ENCODE results near the gene TPRG1L.

Gene TPRG1L

DNA sequence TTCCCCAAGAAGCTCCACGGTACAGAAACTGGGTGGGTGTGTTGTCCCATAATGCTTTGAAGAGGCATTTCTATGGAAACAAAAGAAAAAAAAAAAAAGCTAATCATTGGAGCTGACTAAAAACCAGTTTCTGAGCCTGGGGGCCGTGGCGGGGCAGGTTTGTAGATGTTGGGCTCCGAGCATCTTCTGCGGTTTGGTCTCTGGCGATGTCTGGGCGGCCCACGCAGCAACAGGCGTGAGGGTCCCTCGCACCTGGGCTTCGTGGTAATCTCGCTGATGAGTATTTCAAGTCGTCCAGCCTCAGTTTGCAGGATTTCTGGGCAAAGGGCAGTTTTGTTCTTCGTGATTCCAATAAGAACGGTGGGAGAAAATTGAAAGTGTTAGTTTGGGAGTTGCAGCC lies 34.3 kb downstream of the TPRG1L start:
- DNase-seq, result no peak
- H3K27me3 Mint-ChIP-seq, result peaks cover 67% of the 10 kb centered on the region
- H3K4me3 Mint-ChIP-seq, result no peak overlapping the region
- no peak overlapping the region for H3K27ac Mint-ChIP-seq
- no peaks in the 10 kb centered on the region for H3K4me1 Mint-ChIP-seq
- H3K9me3 Mint-ChIP-seq, result no peaks in the 10 kb centered on the region
- CTCF ChIA-PET, result no interaction called here
- H3K36me3 Mint-ChIP-seq, result no peaks in the 10 kb centered on the region

DNA sequence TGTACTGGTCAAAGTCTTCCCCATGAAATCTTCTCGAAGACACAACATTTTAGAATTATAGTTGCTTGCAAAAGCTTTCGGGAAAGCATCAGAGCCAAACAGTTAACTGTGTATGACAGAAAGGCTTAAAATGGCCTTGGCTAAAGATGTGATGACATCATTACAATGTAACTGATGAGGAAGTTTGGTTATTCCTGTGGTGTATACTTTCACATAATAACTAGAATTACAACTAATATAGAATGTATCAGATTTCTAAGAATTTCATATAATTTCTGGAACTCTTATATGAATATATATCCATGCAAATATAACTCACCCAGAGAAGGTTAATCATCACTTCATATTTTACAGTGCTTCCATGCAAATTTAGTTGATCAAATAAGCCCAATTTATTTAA lies 35.9 kb downstream of the TPRG1L start:
- no peak for DNase-seq
- peaks cover 52% of the 10 kb centered on the region for H3K27me3 Mint-ChIP-seq
- H3K9me3 Mint-ChIP-seq, result no peaks in the 10 kb centered on the region
- H3K4me1 Mint-ChIP-seq, result no peaks in the 10 kb centered on the region
- H3K4me3 Mint-ChIP-seq, result no peak overlapping the region
- CTCF ChIA-PET, result no interaction called here
- no peak overlapping the region for H3K27ac Mint-ChIP-seq
- H3K36me3 Mint-ChIP-seq, result no peaks in the 10 kb centered on the region

DNA sequence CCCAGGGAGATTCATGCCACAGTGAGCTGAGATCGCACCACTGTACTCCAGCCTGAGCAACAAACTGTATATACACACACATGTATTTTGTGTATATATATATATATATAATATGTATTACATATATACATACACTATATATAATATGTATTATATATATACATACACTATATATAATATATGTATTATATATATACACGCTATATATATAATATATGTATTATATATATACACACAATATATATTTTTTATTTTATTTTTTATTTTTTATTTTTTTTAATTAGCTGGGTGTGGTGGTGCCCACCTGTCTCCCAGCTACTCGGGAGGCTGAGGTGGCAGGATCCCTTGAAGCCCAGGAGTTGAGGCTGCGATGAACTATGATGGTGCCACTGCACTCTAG lies 36.8 kb downstream of the TPRG1L start:
- Mint-ChIP-seq H3K36me3 (no peaks in the 10 kb centered on the region), H3K9me3 (no peaks in the 10 kb centered on the region), H3K27me3 (peaks cover 46% of the 10 kb centered on the region), H3K4me1 (no peaks in the 10 kb centered on the region), H3K27ac (no peak overlapping the region), H3K4me3 (no peak overlapping the region)
- CTCF ChIA-PET, result no interaction called here
- no peak for DNase-seq

DNA sequence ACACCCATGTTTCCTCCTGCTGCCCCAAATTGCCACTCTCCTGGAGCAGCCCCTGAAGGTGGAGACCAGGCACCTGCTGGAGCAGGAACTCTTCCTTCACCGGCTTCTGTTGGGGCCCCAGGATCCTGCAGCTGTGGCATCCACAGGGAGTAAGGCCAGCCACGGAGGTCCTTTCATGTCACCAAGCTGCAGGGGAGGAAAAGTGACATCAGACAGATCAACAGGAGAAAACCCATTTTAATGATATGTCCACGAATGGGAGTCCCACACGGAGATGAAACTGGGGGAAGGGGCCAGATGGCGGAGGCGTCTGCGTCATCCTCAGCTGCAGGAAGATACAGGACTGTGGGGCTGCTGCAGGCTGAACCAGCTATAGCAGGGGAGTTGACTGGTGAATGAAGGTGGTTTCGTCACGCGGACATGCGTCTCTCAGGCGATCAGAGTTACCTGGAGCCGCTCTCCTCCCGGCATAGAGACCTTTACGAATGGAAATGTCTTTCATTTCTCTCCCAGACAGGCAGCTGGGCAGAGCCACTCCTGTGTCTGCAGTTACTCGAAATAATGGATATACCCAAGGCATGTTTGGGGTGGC lies 37.4 kb downstream of the TPRG1L start:
- Mint-ChIP-seq H3K4me1 (no peaks in the 10 kb centered on the region), H3K36me3 (no peaks in the 10 kb centered on the region), H3K9me3 (no peaks in the 10 kb centered on the region), H3K27me3 (peaks cover 48% of the 10 kb centered on the region), H3K27ac (no peak overlapping the region), H3K4me3 (no peak overlapping the region)
- CTCF ChIA-PET, result no interaction called here
- DNase-seq, result no peak

DNA sequence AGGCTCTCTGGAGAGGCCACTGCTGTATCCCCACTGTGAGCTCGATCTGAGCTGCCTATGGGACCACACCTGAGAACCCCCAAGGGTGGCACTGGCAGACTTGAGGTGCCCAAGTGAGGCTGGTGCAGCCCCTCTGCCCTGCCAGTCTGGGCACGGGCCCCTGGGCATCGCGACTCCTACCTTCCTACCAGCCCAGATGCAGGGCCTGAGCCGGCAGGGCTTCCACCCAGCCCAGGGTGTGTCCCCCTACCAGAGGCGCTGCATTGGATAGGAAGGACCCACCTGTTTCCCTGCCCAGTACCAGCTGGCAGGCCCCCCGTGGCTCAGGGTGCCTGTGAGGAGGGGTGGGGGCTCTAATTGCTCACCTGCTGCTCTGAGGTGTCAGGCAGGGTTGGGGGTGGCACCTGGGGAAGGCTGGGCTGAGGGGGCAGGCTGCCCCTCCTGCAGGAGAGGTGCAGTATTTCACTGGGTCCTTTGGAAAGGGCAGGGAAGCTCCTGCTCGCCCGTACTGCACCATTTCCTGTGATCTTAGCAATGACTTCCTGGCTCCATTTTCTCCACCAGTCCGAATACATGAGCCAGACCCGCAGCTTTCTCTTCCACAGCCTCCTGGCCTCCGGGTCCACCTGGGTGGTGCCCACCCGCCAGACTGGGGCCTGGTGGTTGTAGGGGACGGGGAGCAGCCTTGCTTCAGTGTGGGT lies 39.3 kb downstream of the TPRG1L start:
- DNase-seq, result no peak
- Mint-ChIP-seq H3K27me3 (peaks cover 46% of the 10 kb centered on the region), H3K27ac (no peak overlapping the region), H3K4me3 (no peak overlapping the region), H3K9me3 (no peaks in the 10 kb centered on the region), H3K36me3 (no peaks in the 10 kb centered on the region), H3K4me1 (no peaks in the 10 kb centered on the region)
- CTCF ChIA-PET, result no interaction called here

DNA sequence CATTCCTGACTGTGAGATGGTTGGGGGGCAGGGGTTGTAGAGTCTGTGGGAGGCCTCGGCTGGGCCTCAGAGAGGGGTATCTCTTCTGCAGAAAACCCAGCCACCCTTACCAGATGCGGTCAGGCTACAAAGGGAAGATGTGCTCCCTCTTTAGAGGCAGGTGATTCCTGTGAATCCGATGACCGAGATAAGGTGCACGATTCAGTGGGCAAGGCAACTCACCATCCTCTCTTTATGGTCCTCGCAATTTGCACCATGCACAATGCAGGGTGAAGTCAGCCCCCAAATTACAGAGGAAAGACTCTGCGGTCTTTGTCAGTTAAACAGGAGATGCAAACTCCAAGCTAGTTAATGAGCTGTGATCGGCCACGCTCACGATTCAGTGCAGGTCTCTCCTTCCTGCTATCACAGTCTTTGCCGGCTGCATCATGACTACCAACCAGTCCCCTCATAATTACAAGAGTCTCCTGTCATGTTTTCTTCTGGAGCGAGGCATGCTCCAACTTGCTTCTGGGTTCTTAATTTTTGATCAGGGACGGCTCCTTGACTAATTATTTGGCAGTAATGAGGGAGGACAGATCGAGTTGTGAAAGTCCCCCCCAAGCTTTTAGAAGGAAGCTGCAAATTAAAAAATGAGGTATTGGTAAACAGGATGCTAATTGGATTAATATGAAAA lies 40.0 kb downstream of the TPRG1L start:
- Mint-ChIP-seq H3K4me3 (no peak overlapping the region), H3K4me1 (no peaks in the 10 kb centered on the region), H3K27ac (no peak overlapping the region), H3K27me3 (peaks cover 44% of the 10 kb centered on the region), H3K9me3 (no peaks in the 10 kb centered on the region), H3K36me3 (no peaks in the 10 kb centered on the region)
- DNase-seq, result no peak
- CTCF ChIA-PET, result no interaction called here

DNA sequence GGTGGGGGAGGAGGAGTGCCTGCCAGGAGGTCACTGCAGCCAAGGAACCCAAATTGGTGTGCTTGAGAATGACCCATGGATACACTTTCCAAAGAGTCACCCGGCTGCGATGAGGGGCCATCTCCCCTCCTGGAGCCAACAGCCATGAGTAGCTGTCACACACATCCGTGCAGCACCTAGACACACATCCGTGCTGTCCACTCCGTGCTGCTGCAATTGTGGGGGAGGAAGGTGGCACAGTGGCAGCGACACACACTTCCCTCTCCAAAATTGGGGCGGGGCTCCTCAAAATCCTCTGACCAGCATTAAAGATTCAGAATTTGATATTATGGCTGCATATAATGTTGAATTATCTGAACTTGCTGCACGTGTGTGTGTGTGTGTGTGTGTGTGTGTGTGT lies 43.3 kb downstream of the TPRG1L start:
- DNase-seq, result no peak
- H3K27me3 Mint-ChIP-seq, result peaks cover 27% of the 10 kb centered on the region
- CTCF ChIA-PET, result no interaction called here
- no peaks in the 10 kb centered on the region for H3K36me3 Mint-ChIP-seq
- H3K9me3 Mint-ChIP-seq, result no peaks in the 10 kb centered on the region
- no peaks in the 10 kb centered on the region for H3K4me1 Mint-ChIP-seq
- H3K27ac Mint-ChIP-seq, result no peak overlapping the region
- H3K4me3 Mint-ChIP-seq, result no peak overlapping the region

DNA sequence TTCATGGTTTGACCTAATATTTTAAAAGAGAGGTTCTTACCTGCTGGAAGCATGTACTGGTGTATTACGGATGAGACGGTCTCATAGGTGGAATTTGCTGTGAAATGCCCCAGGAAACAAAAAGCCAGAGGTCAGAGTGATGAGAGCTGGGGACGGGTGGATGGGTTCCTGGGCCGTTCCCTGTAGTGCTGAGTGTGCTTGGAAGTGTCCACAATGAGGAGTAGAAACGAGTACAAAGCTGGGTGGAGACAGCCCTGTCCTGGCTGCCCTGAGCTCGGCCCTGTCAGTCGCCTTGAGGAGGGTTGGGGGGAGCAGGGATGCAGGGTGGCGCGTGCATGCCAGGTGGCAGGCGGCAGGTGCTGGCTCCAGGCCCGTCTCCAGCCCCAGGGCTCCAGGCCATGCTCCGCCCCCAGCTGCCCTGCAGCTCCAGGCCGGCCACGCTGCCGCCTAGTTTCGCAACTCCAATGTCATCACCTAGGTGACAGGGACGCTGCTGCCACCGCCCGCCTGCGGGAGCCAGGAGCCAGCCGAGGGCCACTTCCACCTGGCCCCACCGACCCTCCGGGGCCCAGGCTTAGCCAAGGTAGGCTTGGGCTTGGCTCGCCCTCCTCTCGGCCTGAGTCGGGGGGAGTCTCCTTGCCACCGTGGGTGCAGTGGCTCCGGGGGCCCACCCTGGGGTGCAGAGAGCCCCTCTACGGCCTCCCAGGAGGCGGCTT lies 43.9 kb downstream of the TPRG1L start:
- DNase-seq, result no peak

DNA sequence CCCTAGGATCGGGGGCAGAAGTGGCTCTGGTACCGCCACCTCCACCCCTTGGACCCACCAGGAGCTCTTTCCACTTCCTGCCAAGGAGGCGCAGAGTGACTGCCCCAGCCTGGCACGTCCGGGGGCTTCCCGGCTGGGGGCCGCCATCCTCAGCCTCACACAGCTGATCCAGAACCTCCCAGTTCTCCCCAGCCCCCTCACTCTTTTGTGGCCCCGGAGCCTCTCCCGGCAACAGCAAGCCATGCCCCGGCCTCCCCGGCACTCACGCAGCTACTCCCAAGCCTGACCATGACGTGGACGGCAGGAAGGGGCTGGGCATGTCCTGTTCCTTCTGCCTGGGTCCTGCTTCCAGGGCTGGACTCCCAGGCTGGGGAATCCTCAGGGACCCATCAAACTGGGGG lies 44.6 kb downstream of the TPRG1L start:
- Mint-ChIP-seq H3K9me3 (no peaks in the 10 kb centered on the region), H3K36me3 (no peaks in the 10 kb centered on the region), H3K27me3 (peaks cover 23% of the 10 kb centered on the region), H3K4me1 (no peaks in the 10 kb centered on the region), H3K4me3 (no peak overlapping the region), H3K27ac (no peak overlapping the region)
- CTCF ChIA-PET, result no interaction called here
- DNase-seq, result no peak

More for the DNA sequence above, 43.9 kb downstream of the TPRG1L start:
- Mint-ChIP-seq H3K36me3 (no peaks in the 10 kb centered on the region), H3K4me1 (no peaks in the 10 kb centered on the region), H3K9me3 (no peaks in the 10 kb centered on the region), H3K27me3 (peaks cover 23% of the 10 kb centered on the region), H3K4me3 (no peak overlapping the region), H3K27ac (no peak overlapping the region)
- CTCF ChIA-PET, result no interaction called here

DNA sequence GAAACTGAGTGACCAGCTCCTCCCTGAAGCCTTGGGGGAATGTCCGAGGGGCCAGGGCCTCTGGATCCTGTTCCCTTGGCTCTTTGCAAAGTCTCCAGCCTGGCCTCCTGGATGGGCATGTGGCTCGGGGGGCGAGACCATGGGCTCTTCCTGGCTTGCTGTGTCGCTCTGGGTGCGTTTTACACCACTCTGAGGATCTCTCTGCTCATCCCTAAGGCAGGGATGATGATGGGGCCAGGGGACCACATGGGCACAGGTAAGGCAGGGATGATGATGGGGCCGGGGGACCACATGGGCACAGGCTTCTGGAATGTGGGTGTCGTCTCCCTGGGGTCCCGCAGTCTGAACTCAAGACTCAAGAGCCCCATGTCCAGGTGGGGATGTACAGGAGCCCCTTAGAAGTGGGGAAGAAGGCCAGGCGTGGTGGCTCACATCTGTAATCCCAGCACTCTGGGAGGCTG lies 45.2 kb downstream of the TPRG1L start:
- H3K9me3 Mint-ChIP-seq, result no peaks in the 10 kb centered on the region
- CTCF ChIA-PET, result no interaction called here

DNA sequence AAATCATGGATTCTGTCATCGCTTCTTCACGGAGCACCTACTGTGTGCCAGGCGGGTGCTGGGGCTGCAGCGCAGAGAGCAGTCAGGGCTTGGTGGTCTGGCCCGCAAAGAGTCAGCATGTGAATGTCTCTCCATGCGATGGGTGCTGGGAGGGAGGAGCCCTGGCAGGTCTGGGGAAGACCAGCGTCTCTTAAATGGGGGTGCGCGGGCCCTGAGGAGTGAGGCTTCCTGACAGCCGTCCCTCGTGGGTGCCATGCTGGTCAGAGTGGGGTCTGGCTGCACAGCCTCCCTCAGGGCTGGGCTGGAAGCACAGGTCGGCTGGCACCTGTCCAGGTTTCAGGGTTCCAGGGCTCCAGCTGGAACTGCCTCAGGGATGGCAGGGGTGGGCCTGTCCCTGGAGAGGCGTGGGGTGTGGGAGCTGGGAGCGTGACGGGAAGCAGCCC lies 46.0 kb downstream of the TPRG1L start:
- CTCF ChIA-PET, result no interaction called here
- Mint-ChIP-seq H3K27me3 (peaks cover 28% of the 10 kb centered on the region), H3K4me1 (no peaks in the 10 kb centered on the region), H3K36me3 (no peaks in the 10 kb centered on the region), H3K27ac (no peak overlapping the region), H3K4me3 (no peak overlapping the region), H3K9me3 (no peaks in the 10 kb centered on the region)
- no peak for DNase-seq

More for the DNA sequence above, 45.2 kb downstream of the TPRG1L start:
- Mint-ChIP-seq H3K4me3 (no peak overlapping the region), H3K4me1 (no peaks in the 10 kb centered on the region), H3K27ac (no peak overlapping the region), H3K36me3 (no peaks in the 10 kb centered on the region), H3K27me3 (peaks cover 23% of the 10 kb centered on the region)
- DNase-seq, result no peak

DNA sequence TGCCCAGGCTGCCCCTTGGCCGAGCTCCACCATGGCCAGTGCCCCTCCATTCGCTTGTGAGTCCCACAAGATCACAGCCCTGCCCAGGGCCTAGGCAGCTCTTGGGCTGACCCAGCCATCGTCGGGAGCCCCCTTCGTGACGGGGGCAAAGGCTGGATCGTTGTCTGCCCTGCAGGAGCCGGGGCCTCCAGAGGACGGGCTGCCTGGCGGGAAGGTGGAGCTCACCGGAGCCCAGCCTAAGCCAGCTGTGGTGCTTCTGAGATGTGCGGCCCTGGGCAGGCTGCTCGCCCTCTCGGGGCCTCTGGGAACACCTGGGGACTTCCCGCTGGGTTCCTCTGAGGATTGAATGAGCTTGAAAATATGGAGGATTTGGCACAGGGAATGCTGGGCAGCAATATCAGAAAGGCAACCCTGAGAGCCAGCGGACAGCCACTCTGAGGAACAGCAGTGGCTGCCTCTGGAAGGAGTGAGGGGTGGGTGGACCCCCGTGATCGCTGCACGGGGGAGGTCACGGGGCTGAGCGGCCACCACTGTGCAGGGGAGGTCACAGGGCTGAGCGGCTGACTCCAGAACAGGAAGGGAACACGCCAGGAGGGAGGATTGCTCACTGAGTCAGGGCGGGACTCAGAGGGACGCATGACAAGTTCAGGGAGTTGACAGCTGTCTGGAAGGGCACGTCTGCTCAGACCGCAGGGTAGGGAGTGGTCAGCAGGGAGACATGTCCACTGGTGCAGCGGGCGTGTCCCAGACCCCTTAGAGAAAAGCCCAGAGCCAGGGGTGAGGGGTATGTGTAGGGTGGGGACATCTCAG lies 46.8 kb downstream of the TPRG1L start:
- Mint-ChIP-seq H3K9me3 (no peaks in the 10 kb centered on the region), H3K4me3 (no peak overlapping the region), H3K27me3 (peaks cover 26% of the 10 kb centered on the region), H3K4me1 (no peaks in the 10 kb centered on the region), H3K36me3 (no peaks in the 10 kb centered on the region), H3K27ac (peak overlapping the region; percentile 60)
- CTCF ChIA-PET, result no interaction called here
- DNase-seq, result no peak

DNA sequence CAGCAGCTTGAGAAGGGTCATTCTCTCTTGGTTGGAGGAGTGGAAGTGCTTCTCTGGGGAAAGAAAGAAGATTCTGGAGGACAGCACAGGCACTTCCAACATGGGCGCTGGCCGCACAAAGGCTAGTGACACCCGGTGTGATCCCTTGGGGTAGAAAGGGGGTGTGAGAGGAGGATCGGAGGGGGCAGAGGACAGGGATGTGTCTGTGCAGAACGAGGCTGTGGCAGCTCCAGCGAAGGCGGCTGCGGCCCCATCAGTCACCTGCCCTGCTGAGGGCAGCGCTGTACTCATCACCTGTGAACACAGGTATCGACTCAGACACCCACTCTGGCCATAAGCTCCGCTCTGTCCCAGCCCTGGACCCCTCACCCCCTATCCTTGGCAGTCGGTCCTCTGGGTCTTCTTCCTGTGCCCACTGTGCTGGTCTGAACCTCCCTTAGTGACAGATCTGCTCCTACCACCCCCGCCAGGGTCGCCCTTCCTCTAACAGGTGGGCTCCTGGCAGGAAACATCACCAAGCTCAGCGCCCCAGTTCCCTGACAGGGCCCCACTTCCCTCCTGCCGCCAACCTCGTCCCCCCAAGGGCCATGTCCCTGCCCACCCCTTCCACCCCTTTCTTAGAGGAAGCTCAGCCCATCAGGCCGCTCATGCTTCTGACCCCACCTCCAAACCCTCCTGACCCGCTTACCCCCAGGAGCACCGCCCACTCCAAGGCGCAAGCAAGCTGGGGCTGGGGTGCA lies 47.6 kb downstream of the TPRG1L start:
- peaks cover 18% of the 10 kb centered on the region for H3K27me3 Mint-ChIP-seq
- no peak overlapping the region for H3K27ac Mint-ChIP-seq
- DNase-seq, result no peak
- no peaks in the 10 kb centered on the region for H3K9me3 Mint-ChIP-seq
- no peaks in the 10 kb centered on the region for H3K36me3 Mint-ChIP-seq
- no peak overlapping the region for H3K4me3 Mint-ChIP-seq
- H3K4me1 Mint-ChIP-seq, result peaks cover 4% of the 10 kb centered on the region
- CTCF ChIA-PET, result no interaction called here

All from activated naive CD4-positive, alpha-beta T cell treated with anti-CD3 and anti-CD28 coated beads, Interleukin-2, amount 10 ng/mL, durations not matched to agents 7 days and 5 days (primary cell).